HepG2 (cell line): Measurements from ENCODE around the gene NDUFB7. TPM values are rescaled to one million over a fixed set of nuclear protein-coding genes. Genes with fewer than 3 reads are reported as not detected.

Experiments used
- CEBPZ ChIP-seq: IDR thresholded peaks from 2 replicates; pipeline ENCODE4 v1.6.1; 2012; ENCODE audit warnings: low read length, improper control_type of control experiment
- KAT8 ChIP-seq: IDR thresholded peaks from 2 replicates; pipeline ENCODE4 v1.6.1; 2016; ENCODE audit warnings: missing genetic modification reagents, missing compliant biosample characterization
- KDM5A ChIP-seq: fragments of 200-600 bp; sonication (generic); IDR thresholded peaks from 2 replicates; pipeline ENCODE4 v1.7.0; 2018; ENCODE audit warnings: antibody characterized with exemption, mild to moderate bottlenecking, low read length, borderline replicate concordance
- MAFF ChIP-seq: IDR thresholded peaks from 2 replicates; pipeline ENCODE4 v1.6.1; 2011; ENCODE audit warnings: low read depth, low read length, improper control_type of control experiment
- MAZ ChIP-seq, 2 experiments: sonication (generic) in 1 of 2; formaldehyde crosslinking in 1 of 2; IDR thresholded peaks; 2 replicates each; pipeline versions ENCODE4 v1.5.0 to v1.6.1; 2012 to 2020; ENCODE audit warnings: low read depth in 2 of 2, mild to moderate bottlenecking in 2 of 2, borderline replicate concordance in 1 of 2, improper control_type of control experiment in 1 of 2, low read length in 1 of 2, missing genetic modification reagents in 1 of 2, moderate library complexity in 1 of 2
- NFIB ChIP-seq: sonication (generic); formaldehyde crosslinking; IDR thresholded peaks from 2 replicates; pipeline ENCODE4 v1.9.0; 2021; ENCODE audit warnings: missing genetic modification reagents, mild to moderate bottlenecking, borderline replicate concordance
- RBM22 ChIP-seq: fragments of 200-400 bp; formaldehyde crosslinking; optimal IDR thresholded peaks from 2 replicates; pipeline ENCODE3; 2017; ENCODE audit warnings: mild to moderate bottlenecking, low read length, moderate library complexity
- SMAD1 ChIP-seq: sonication (generic); formaldehyde crosslinking; IDR thresholded peaks from 2 replicates; pipeline ENCODE4 v1.4.0; 2020; ENCODE audit warnings: missing genetic modification reagents, low read depth, mild to moderate bottlenecking, borderline replicate concordance
- ZC3H4 ChIP-seq: sonication (generic); formaldehyde crosslinking; IDR thresholded peaks from 2 replicates; pipeline ENCODE4 v1.4.0; 2020; ENCODE audit warnings: missing genetic modification reagents, borderline replicate concordance
- ZNF207 ChIP-seq: fragments of 450-650 bp; IDR thresholded peaks from 2 replicates; pipeline ENCODE4 v1.6.1; 2016; ENCODE audit warnings: antibody characterized with exemption, borderline replicate concordance
- ZNF329 ChIP-seq: sonication (generic); formaldehyde crosslinking; IDR thresholded peaks from 2 replicates; pipeline ENCODE4 v1.9.0; 2021; ENCODE audit warnings: low read depth, mild to moderate bottlenecking, missing genetic modification reagents
- ZNF343 ChIP-seq: sonication (generic); formaldehyde crosslinking; IDR thresholded peaks from 2 replicates; pipeline ENCODE4 v1.4.0; 2020; ENCODE audit warnings: mild to moderate bottlenecking, missing genetic modification reagents
- ZNF362 ChIP-seq: sonication (generic); formaldehyde crosslinking; IDR thresholded peaks from 2 replicates; pipeline ENCODE4 v1.4.0; 2020; ENCODE audit warnings: missing genetic modification reagents, mild to moderate bottlenecking, borderline replicate concordance
- ZNF430 ChIP-seq: sonication (generic); formaldehyde crosslinking; IDR thresholded peaks from 2 replicates; pipeline ENCODE4 v1.9.0; 2021; ENCODE audit warnings: mild to moderate bottlenecking, missing genetic modification reagents
- ZNF44 ChIP-seq: sonication (generic); formaldehyde crosslinking; IDR thresholded peaks from 2 replicates; pipeline ENCODE4 v1.5.1; 2020; ENCODE audit warnings: mild to moderate bottlenecking, missing genetic modification reagents
- ZNF501 ChIP-seq: sonication (generic); formaldehyde crosslinking; IDR thresholded peaks from 2 replicates; pipeline ENCODE4 v1.5.1; 2020; ENCODE audit warnings: mild to moderate bottlenecking, moderate library complexity, missing genetic modification reagents
- ZNF512B ChIP-seq: sonication (generic); formaldehyde crosslinking; IDR thresholded peaks from 2 replicates; pipeline ENCODE4 v1.5.1; 2020; ENCODE audit warnings: missing genetic modification reagents, mild to moderate bottlenecking, borderline replicate concordance
- ZNF567 ChIP-seq: sonication (generic); formaldehyde crosslinking; IDR thresholded peaks from 2 replicates; pipeline ENCODE4 v1.8.1; 2023; ENCODE audit warnings: mild to moderate bottlenecking, missing genetic modification reagents, borderline replicate concordance
- ZNF7 ChIP-seq: IDR thresholded peaks from 2 replicates; pipeline ENCODE4 v1.6.1; 2016; ENCODE audit warnings: missing biosample characterization, missing genetic modification reagents
- ZNF841 ChIP-seq: sonication (generic); formaldehyde crosslinking; IDR thresholded peaks from 2 replicates; pipeline ENCODE4 v1.8.1; 2023; ENCODE audit warnings: missing genetic modification reagents, borderline replicate concordance
- polyA plus RNA-seq, 8 experiments: library from polyadenylated mRNA; depleted of rRNA in 3 of 8; stranded (reverse) in 7 of 8; unstranded in 1 of 8; fragments of >200 nt; fragmentation: Illumina TruSeq in 4 of 8; extraction: Trizol in 4 of 8; gene quantifications; 2 replicates each; pipeline versions ENCODE4 v1.2.1 to v1.2.3, GENCODE V29; 2011 to 2016; ENCODE audit warnings: low read depth in 4 of 8, missing spikeins in 1 of 8, mixed read lengths in 1 of 8; ENCODE audit not compliant: insufficient read depth in 1 of 8
- total RNA-seq, 5 experiments: library from RNA; depleted of rRNA; stranded (reverse); fragments of >200 nt; fragmentation: Illumina TruSeq; extraction: Trizol; gene quantifications; 2 replicates each; pipeline ENCODE4 v1.2.3, GENCODE V29; 2016; ENCODE audit warnings: low read depth in 1 of 5

The NDUFB7 gene
- total and polyA plus RNA-seq, 2 of the 13 experiments (the other 11 are each of a cell fraction or from before 2014, with no cell fraction given): 156 to 198 TPM

GRCh38 chr19:14519245-14519859 lies 52.5 kb downstream of the NDUFB7 start (continued):
- TF ChIP-seq ZNF512B (CRISPR knock-in tag): no peak
- no peak for TF ChIP-seq MAFF
- no peak for TF ChIP-seq ZNF841 (CRISPR knock-in tag)
- 0 out of 2 replicates have a peak, but pooled peaks have one; percentile 6 for TF ChIP-seq ZNF44 (CRISPR knock-in tag)
- TF ChIP-seq ZNF430 (CRISPR knock-in tag): no peak
- no peak for TF ChIP-seq ZNF567 (CRISPR knock-in tag)
- no peak for TF ChIP-seq SMAD1
- no peak for TF ChIP-seq ZNF343 (CRISPR knock-in tag)
- TF ChIP-seq ZNF207: no peak
- no peak for TF ChIP-seq CEBPZ
- TF ChIP-seq MAZ (IDR thresholded peaks at IDR 0.05; ENCODE audit: borderline replicate concordance, low read depth, low read length): 0 out of 2 replicates have a peak, but pooled peaks have one; percentile 9
- no peak for TF ChIP-seq MAZ (CRISPR knock-in tag; IDR thresholded peaks at IDR 0.05; ENCODE audit: low read depth)
- no peak for TF ChIP-seq ZNF329 (CRISPR knock-in tag)
- no peak for TF ChIP-seq ZNF501 (CRISPR knock-in tag)
- no peak for TF ChIP-seq ZNF362 (CRISPR knock-in tag)
- TF ChIP-seq RBM22: no peak
- TF ChIP-seq KAT8: no peak
- no peak for TF ChIP-seq NFIB
- TF ChIP-seq KDM5A: no peak
- TF ChIP-seq ZNF7 (CRISPR knock-in tag): no peak
- TF ChIP-seq ZC3H4 (CRISPR knock-in tag): peak; percentile 54; the same call in 1 of the 2 replicates
